IPS-20b (cell line): ENCODE data around the gene MGAT5.

Experiments
- H3K27ac ChIP-seq: one replicate; pipeline ENCODE4 v1.5.1; 2013; ENCODE audit warnings: low read length
- H3K27me3 ChIP-seq: 2 replicates; pipeline ENCODE4 v1.6.1; 2013; ENCODE audit warnings: mild to moderate bottlenecking, low read length, inconsistent platforms; ENCODE audit not compliant: insufficient read depth
- H3K36me3 ChIP-seq: 2 replicates; pipeline ENCODE4 v1.6.1; 2013; ENCODE audit warnings: low read depth, mild to moderate bottlenecking, inconsistent platforms, low read length, moderate library complexity; ENCODE audit not compliant: insufficient read depth
- H3K4me1 ChIP-seq: 2 replicates; pipeline ENCODE4 v1.6.1; 2013; ENCODE audit warnings: mild to moderate bottlenecking, control low read depth, inconsistent platforms, low read length, moderate library complexity; ENCODE audit not compliant: insufficient read depth
- H3K4me3 ChIP-seq: 2 replicates; pipeline ENCODE4 v1.5.1; 2013; ENCODE audit warnings: mild to moderate bottlenecking, low read length, inconsistent platforms
- H3K9ac ChIP-seq: 2 replicates; pipeline ENCODE4 v1.6.1; 2013; ENCODE audit warnings: low read depth, mild to moderate bottlenecking, inconsistent platforms, low read length, moderate library complexity
- H3K9me3 ChIP-seq: 2 replicates; pipeline ENCODE4 v1.6.1; 2013; ENCODE audit warnings: mild to moderate bottlenecking, low read depth, low read length, inconsistent platforms; ENCODE audit not compliant: insufficient read depth

The MGAT5 gene

DNA sequence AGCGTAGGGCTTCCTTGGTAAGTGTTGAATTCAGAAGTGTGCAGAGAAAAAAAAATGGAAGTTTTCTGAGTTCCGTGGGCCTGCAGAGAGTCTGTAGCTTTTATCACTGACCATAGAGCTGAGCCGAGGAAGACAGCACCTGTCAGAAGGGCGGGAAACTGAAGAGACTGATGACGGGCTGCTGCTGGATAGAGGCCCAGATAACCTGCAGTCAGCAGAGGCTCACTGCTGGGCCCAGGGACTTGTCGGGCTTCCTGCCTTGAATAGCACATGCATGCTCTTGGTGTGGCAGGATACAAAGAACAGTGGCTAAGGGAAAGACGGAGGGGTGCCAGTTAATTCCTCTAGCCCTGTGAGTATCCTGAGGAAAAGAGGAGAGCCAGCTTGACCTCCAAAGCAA is 166.4 kb downstream of the MGAT5 start:
- peaks cover 10% of the 10 kb centered on the region; the same call in 1 of the 2 replicates for H3K36me3 ChIP-seq
- no peak overlapping the region for H3K4me3 ChIP-seq
- H3K9me3 ChIP-seq: no peaks in the 10 kb centered on the region
- H3K27me3 ChIP-seq: no peaks in the 10 kb centered on the region
- H3K27ac ChIP-seq: no peak overlapping the region
- no peak overlapping the region for H3K9ac ChIP-seq
- no peaks in the 10 kb centered on the region for H3K4me1 ChIP-seq

DNA sequence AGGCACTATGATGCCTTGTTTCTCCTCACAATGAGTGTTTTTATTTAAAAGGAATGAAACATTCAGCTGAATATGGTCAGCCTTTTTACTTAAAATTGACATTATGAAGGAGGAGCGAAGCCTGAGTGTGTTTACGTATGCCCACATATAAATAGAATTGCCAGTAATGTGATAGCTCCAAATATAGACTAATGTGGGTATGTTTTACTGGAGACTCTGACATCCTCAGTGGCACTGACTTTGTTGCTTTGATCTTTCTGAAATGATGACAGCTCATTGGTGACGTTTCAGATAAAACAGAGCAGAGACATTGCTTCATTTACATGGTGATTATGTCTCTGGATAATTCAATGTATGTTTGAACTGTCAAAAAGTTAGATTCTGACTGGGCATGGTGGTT is 167.0 kb downstream of the MGAT5 start:
- Histone ChIP-seq H3K27me3 (no peaks in the 10 kb centered on the region), H3K27ac (no peak overlapping the region), H3K36me3 (peaks cover 10% of the 10 kb centered on the region; the same call in 1 of the 2 replicates), H3K9ac (no peak overlapping the region), H3K4me3 (no peak overlapping the region), H3K9me3 (no peaks in the 10 kb centered on the region), H3K4me1 (no peaks in the 10 kb centered on the region)

DNA sequence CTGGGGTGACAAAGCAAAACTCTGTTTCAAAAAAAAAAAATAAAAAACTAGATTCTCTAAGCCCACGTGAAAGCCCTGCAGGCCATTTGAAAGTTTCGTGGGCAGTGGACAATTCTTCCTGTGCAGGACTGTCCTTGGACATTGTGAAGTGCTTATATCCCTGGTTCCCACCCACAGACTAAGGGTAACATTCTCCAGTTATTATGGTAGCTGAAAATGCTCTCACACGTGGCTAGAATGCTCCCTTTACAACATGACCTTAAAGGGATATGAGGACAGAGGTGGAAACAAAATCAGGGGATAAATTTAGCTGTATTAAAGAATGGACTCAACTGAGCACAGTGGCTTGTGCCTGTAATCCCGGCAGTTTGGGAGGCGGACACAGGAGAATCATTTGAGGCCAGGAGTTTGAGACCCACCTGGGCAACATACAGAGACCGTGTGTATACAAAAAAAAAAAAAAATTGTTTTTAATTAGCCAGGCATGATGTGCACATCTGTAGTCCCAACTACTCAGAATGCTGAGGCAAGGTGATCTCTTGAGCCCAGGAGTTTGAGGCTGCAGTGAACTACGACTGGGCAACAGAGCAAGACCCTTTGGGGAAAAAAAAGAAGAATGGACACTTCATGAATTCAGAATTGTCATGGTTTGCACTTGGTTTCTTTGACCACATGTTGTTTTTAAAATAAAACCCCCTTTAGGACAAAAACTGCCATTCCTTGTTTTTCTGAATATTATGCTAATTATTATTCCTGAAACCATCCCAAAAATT is 167.9 kb downstream of the MGAT5 start:
- Histone ChIP-seq H3K36me3 (peaks cover 10% of the 10 kb centered on the region; the same call in 1 of the 2 replicates), H3K4me3 (no peak overlapping the region), H3K4me1 (no peaks in the 10 kb centered on the region), H3K27me3 (no peaks in the 10 kb centered on the region), H3K27ac (no peak overlapping the region), H3K9ac (no peak overlapping the region), H3K9me3 (no peaks in the 10 kb centered on the region)

DNA sequence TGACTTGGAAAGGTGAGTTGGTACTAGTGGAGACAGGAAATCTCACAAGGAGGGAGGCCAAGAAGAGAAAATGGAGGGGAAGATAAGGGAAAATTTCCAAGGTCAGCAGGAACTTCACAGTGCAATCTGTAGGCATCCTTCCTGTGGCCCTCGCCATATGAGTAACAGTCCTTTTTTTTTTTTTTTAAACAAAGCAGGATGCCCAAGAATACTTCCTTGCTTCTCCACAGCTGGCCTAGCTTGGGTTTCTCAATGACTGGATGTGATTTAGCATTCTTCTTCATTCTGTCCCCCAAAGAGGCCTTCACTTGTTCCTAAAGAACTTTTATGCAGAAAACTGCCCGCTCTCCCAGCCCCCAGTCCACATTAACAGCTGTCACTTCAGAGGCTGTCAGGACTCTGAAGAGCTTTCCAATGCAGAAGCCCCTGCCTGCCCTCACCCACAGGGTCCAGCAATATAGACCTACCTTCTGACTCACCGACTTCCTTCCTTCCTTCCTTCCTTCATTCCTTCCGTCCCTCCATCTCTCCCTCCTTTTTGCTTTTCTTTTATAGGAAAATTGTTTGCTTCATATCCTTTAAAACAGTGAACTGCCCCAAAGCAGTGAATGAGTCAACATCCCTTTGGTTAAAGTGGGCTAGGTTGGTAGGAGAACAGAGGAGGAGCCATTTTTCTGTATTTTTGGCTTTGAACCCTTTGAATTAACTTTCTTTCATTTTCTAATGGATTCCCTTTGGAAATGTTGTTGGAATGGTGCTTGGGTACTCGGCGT is 172.0 kb downstream of the MGAT5 start:
- Histone ChIP-seq H3K4me1 (no peaks in the 10 kb centered on the region), H3K27ac (no peak overlapping the region), H3K9me3 (no peaks in the 10 kb centered on the region), H3K36me3 (peaks cover 27% of the 10 kb centered on the region; the same call in 1 of the 2 replicates), H3K9ac (no peak overlapping the region), H3K27me3 (peaks cover 14% of the 10 kb centered on the region), H3K4me3 (no peak overlapping the region)

DNA sequence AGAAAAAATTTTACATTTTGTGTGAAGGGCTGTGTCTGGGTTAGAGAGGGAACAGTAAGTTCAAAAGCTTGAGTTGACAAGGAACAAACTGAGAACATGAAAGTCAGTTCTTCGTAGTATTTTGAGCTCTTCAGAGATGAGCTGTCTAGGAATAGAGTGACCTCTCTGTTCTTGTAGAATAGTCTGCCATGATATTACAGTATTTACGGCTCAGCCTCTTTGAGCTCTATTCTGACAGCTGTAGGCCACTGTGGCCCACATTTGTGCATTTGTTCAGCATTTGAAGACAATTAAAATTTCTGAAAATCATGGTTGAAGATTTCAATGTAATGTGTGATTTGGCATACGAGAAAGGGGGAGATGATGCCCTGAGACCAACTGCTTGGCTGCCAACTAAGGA is 172.8 kb downstream of the MGAT5 start:
- Histone ChIP-seq H3K36me3 (peaks cover 27% of the 10 kb centered on the region; the same call in 1 of the 2 replicates), H3K27ac (no peak overlapping the region), H3K4me1 (0 out of 2 replicates have a peak, but pooled peaks cover 3% of the 10 kb centered on the region)

DNA sequence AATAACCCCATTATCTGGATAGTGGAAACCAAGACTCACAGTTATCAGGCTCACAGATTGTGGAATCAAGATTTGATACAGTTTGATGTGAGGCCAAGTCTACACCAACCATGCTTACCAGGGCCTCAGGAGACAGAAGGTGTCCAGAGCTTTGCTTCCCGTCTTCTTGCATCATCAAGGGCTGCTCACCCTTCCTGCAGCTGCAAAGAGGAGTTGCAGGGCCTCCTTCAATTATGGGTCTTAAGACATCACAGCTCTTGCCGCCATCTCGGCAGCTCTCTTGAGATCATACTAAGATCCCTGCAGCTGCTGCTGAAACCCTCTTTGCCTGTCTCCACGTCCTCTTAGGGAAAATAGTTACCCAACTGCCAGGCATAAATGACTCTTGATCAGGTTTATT is 176.0 kb downstream of the MGAT5 start:
- no peak overlapping the region for H3K4me3 ChIP-seq
- H3K27ac ChIP-seq: no peak overlapping the region
- H3K27me3 ChIP-seq: peaks cover 34% of the 10 kb centered on the region
- H3K9me3 ChIP-seq: no peaks in the 10 kb centered on the region
- H3K4me1 ChIP-seq: 0 out of 2 replicates have a peak, but pooled peaks cover 5% of the 10 kb centered on the region
- peaks cover 19% of the 10 kb centered on the region; the same call in 1 of the 2 replicates for H3K36me3 ChIP-seq
- H3K9ac ChIP-seq: no peak overlapping the region

More for the DNA sequence above, 172.8 kb downstream of the MGAT5 start:
- Histone ChIP-seq H3K9me3 (no peaks in the 10 kb centered on the region), H3K27me3 (peaks cover 20% of the 10 kb centered on the region), H3K4me3 (no peak overlapping the region), H3K9ac (no peak overlapping the region)

DNA sequence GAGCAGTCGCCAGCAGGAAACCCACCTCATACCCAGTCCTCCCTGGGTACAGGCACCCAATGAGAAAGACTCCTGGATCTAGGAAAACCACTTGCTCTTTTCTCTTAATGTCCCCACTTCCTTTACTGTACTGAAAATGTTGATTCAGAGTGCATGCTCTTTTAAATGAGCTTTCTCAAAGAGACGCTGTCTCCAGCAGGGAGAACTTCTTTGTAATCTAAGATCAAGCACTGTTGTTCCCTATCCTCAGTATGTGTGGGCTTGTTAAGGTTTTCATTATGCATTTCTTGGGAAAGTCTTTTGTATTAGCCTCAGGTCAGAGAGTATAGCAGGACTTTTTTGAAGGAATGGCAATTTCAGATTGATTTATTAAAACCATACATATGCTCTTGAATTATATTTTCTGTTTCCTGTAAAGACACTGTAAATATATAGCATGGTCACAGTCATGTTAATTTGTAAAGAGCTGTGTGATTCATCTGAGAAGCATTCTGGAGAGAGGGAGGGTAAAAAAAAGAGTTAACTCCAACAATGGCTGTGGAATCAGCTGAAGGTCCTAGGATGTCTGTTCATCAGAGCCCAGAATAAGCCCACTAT is 178.1 kb downstream of the MGAT5 start:
- no peak overlapping the region for H3K4me3 ChIP-seq
- H3K27ac ChIP-seq: no peak overlapping the region
- H3K27me3 ChIP-seq: peaks cover 34% of the 10 kb centered on the region
- no peak overlapping the region for H3K9ac ChIP-seq
- peaks cover 19% of the 10 kb centered on the region; the same call in 1 of the 2 replicates for H3K36me3 ChIP-seq
- H3K9me3 ChIP-seq: no peaks in the 10 kb centered on the region
- H3K4me1 ChIP-seq: 0 out of 2 replicates have a peak, but pooled peaks cover 5% of the 10 kb centered on the region

DNA sequence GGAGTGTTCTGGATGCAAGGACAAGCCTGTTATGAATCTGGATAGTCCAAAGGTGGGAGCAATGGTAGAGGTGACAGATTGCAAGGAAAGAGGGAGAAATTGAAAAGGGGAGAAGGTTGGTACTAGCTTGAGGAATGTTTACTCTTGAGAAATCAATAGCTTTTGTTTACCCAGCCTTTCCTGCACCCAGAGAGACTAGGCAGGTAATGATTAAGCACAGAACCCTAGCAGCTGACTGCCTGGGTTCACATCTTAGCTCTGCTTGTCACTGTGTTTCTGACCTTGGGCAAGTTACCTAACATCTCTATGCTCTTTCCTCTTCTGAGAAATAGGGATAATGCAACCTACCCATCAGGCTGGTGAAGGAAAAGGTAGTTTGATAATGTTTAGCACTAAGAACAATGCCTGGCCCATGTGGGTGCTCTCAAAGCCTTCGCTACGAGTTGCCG is 178.6 kb downstream of the MGAT5 start:
- no peaks in the 10 kb centered on the region for H3K9me3 ChIP-seq
- peaks cover 34% of the 10 kb centered on the region for H3K27me3 ChIP-seq
- no peak overlapping the region for H3K4me3 ChIP-seq
- peaks cover 19% of the 10 kb centered on the region; the same call in 1 of the 2 replicates for H3K36me3 ChIP-seq
- H3K27ac ChIP-seq: no peak overlapping the region
- H3K4me1 ChIP-seq: 0 out of 2 replicates have a peak, but pooled peaks cover 5% of the 10 kb centered on the region
- H3K9ac ChIP-seq: no peak overlapping the region

DNA sequence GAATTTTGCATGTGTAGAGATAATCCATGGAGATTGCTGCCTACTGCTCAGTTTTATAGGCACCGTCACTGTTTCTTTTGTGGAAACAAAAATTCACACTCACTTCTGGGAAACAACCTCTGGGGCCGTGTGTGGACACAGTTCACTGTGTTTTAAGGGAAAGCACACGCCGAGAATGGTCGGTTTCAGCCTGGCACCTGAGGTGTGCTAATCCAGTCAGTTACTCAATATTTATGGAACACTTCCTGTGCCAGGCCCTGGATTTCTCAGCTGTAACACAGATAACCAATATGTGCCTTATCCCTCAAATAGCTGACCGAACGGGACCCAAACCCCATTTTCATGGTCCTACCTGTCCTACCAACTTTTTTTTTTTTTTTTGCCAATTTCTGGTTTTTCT is 179.6 kb downstream of the MGAT5 start:
- Histone ChIP-seq H3K9ac (no peak overlapping the region), H3K4me1 (0 out of 2 replicates have a peak, but pooled peaks cover 5% of the 10 kb centered on the region), H3K27ac (no peak overlapping the region), H3K9me3 (no peaks in the 10 kb centered on the region), H3K4me3 (no peak overlapping the region), H3K36me3 (peaks cover 11% of the 10 kb centered on the region; the same call in 1 of the 2 replicates), H3K27me3 (peaks cover 34% of the 10 kb centered on the region)

DNA sequence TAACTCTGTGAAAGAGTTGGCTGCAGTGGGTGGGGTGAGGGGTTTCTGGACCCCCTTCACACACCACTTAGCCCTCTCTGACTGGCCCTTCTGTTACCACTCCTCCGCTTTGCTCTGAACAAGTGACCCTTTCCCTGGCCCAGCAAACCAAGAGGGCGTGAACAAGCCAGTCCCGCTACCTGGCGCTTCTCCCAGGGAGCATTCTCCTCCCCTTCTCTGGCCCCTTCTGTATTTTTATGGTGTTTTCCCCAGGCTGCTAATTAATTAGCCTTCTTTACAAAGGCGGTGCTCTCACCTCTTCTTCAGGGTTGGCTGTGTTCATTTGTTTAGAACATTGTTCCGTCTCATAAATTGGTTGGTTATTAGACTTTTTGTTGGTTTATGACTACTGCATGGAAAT is 180.1 kb downstream of the MGAT5 start:
- Histone ChIP-seq H3K4me3 (no peak overlapping the region), H3K27ac (no peak overlapping the region), H3K27me3 (peaks cover 34% of the 10 kb centered on the region), H3K9ac (no peak overlapping the region), H3K4me1 (0 out of 2 replicates have a peak, but pooled peaks cover 5% of the 10 kb centered on the region), H3K36me3 (peaks cover 10% of the 10 kb centered on the region; the same call in 1 of the 2 replicates), H3K9me3 (no peaks in the 10 kb centered on the region)

DNA sequence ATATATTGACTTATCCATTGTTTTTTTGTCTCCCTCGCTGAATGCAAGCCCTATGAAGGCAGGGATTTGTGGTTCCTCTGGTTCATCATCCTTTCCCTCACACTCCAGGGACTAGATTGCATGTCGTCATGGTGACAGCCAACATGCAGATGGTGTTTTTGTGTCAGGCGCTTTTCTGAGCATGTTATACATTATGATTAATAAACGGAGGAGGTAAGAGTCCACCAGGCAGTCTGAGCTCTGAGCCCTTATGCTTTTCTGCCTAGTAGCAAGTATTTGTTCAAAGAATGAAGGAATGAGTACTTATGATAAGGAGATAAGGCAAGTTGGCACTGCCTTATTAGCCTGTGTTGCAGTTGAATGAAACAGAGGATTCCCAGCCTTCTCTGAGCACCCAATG is 181.6 kb downstream of the MGAT5 start:
- Histone ChIP-seq H3K4me1 (0 out of 2 replicates have a peak, but pooled peaks cover 5% of the 10 kb centered on the region), H3K27ac (no peak overlapping the region), H3K27me3 (peaks cover 24% of the 10 kb centered on the region), H3K9me3 (no peaks in the 10 kb centered on the region), H3K36me3 (peaks cover 7% of the 10 kb centered on the region; the same call in 1 of the 2 replicates), H3K4me3 (no peak overlapping the region), H3K9ac (no peak overlapping the region)
